GDM1 (cell line): ENCODE measurements around the gene CPSF7.
"Not testable (repeated sequence)": the region's sequence is repeated elsewhere in the genome, so short reads cannot be mapped to it uniquely, and the experiment has no call there.

ENCODE experiments used
- DNase-seq: peaks from one replicate; lab custom pipeline; 2025; lab: John Stamatoyannopoulos, UW

The CPSF7 gene

DNA sequence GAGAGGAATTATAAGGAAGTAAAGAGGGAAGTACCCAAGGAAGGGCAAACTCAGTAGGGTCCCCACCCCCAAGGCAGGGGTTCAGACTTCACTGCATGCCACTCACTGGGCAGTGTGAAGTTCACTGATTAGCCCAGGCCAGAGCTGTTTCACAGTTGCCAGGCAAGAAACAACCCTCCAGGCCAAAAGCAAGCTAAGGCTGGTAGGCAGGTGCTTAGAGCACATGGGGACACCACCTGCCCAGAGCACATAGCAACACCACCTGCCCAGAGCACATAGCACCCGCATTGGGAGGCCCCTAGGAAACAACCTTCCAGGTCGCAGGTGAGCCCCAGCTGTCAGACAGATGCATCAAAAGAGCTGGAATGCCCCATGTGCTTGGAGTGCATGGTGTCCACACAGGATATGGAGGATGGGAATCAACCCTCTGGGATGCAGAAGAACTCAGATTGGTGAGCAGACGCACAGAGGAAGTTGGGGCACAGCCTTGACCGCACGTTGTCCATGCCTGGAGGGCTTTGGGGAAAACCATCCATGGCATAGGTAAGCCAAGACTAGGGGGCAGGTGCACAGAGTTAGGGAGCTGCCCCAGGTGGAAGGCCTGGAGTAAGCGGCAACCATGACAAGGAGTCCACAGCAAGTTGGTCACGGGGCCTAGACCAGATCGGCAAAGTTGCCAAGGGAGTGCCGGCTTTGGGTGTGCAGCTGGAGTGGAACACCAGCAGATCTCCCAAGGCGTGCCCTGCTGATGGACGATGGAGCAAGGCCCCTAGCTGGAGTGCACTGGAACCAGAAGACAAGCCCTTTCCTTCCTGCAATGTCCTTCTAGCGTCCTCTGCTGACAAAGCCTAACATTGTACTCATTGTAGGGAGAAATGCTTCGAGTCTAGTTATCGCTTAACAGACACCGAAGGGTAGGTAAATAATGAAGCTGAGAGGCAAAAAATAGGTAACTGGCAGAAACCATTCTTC is 45.2 kb downstream of the CPSF7 start:
- DNase-seq: no peak

GRCh38 chr11:61383859-61384258 is 45.9 kb downstream of the CPSF7 start:
- DNase-seq: not testable (repeated sequence)

- no peak for DNase-seq
Observed at GRCh38 chr11:61380884-61381283, 48.9 kb downstream of the CPSF7 start.

DNA sequence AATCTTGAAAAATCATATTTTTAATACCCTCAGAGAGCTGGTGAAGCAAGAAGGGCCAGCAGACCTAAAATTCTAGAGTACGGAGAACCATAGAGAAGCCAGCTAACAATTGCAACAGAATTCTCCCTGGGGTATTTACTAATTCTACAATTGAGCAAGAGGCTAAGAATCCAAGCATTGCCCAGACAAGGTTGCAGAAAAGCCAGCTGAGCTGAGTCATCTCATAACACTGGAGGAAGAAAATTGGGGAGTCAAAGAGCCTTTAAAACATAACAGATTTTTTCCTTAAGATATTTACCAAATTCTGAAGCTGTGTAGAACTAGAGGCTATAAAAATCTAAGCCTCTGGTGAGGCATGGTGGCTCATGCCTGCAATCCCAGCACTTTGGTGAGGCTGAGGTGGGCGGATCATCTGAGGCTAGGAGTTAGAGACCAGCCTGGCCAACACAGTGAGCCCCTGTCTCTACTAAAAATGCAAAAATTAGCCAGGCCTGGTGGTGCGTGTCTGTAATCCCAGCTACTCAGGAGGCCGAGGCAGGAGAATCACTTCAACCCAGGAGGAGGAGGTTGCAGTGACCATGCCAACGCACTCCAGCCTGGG is 51.0 kb downstream of the CPSF7 start:
- no peak for DNase-seq

- DNase-seq: no peak
Observed at GRCh38 chr11:61377461-61378160, 52.2 kb downstream of the CPSF7 start.

DNA sequence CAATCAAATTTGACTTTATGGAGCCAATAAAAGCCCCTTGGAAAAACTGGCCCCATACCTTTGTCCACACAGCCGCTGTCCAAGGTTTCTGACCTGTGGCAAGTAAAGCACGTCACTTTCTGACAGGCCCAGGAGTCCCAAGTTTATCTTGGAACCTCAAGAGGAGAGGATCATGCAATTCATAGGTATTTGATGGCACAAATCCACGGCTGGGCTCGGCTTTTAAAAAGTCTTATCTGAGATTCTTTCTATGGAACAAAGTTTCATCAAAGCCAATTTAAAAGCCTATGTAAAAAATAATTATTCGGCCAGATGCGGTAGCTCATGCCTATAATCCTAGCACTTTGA is 54.0 kb downstream of the CPSF7 start:
- no peak for DNase-seq

DNA sequence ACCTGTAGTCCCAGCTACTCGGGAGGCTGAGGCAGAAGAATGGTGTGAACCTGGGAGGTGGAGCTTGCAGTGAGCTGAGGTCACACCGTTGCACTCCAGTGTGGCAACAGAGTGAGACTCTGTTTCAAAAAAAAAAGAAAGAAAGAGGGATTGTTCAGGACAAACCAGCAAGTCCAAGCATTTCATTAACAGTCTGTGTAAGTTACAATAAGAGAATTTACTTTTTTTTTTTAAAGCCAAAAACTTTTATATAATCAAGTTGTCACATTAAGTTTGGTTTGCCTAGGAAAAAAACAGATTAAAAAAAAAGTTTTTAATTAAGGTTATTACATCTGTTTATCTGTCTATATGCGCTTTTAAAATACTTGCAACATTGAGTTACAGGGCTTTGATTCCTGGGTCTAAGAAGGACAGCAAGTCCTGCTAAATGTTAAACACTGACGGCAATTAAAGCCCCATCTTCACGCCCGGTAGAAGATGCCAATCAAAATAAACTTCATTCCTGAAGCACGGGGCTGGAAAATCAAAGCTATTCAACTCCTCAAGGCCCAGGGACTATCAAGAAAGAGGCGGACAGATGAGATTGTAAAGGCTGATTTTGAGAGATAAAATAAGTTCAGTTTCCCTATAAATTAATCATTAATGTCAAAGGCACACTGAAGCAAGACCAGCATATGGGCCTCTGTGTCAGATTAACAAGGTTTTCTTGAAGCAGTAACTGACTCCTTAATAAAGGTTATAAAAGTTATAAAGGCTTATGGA is 56.9 kb downstream of the CPSF7 start:
- DNase-seq: no peak

DNA sequence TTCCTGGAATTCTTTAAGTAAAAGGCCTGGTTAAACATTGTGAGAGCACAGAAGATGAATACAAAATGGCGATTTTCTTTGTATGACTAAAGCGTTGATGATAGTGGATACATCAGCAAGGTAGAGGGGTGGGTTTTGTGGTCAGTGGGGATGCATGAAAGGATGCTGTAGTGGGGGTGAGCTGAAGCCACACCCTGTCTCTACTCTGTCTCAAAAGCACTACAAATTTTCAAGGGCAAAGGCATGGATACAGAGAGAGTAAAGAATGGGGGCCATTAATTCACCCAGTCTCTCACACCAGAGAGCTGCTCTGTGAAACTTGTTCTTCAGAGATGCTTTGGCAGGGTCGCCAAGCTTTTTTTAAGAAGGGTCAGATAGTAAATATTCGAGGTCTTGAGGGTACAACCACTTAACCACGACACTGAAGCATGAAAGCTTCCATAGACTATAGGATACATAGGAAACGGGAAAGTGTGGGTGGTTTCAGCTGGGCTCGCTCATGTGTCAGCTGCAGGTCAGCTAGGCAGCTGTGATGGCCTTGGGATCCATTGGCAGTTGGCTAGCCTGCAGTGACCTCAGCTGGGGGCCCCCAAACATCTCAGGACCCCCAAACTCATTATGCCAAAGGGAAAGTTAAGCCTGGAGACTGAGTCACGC is 59.3 kb downstream of the CPSF7 start:
- DNase-seq: no peak

DNA sequence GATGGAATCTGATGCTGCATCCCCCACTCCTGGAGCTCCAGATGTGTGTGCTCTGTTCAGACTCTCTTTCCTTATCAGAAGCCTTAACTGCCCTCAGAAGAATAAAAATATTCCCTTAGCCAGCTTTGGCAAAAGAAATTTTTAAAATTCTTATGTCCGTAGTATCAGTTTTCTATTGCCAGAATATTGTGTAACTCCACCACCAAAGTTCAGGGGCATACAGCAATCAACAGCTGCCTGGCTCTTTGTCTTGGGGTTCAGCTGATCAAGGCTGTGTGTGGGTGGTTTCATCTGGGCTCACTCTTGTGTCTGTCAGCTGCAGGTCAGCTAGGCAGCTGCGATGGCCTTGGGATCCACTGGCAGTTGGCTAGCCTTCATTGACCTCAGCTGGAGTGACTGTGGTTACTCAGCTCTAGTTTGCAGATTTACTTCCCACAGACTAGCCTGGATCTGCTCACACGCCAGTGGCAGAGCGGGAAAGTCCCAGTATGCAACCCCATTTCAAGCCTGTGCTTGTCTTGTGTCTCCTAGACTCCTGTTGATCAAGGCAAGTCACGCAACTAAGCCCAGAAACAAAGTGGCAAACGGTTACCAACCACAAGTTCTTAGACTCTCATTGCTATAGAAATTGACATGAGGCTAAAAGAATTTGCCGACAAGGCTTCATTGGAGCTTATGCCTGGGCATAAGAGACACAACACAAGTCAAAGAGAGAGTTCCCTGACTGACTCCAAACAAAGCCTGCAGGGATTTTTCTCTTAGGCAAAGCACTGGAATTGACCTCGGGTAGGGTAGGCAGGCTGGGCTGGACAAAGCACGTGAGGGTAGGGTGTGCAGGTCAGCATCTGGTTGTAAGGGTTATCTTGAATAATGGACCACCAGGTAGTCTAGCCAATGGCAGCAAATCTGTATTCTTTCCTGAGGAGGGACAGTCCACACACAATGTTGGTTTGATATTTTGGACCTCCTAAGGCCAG is 60.1 kb downstream of the CPSF7 start:
- no peak for DNase-seq

- DNase-seq: no peak
Observed at GRCh38 chr11:61368646-61369045, 61.1 kb downstream of the CPSF7 start.

GRCh38 chr11:61367406-61367805 is 62.4 kb downstream of the CPSF7 start:
- no peak for DNase-seq

DNA sequence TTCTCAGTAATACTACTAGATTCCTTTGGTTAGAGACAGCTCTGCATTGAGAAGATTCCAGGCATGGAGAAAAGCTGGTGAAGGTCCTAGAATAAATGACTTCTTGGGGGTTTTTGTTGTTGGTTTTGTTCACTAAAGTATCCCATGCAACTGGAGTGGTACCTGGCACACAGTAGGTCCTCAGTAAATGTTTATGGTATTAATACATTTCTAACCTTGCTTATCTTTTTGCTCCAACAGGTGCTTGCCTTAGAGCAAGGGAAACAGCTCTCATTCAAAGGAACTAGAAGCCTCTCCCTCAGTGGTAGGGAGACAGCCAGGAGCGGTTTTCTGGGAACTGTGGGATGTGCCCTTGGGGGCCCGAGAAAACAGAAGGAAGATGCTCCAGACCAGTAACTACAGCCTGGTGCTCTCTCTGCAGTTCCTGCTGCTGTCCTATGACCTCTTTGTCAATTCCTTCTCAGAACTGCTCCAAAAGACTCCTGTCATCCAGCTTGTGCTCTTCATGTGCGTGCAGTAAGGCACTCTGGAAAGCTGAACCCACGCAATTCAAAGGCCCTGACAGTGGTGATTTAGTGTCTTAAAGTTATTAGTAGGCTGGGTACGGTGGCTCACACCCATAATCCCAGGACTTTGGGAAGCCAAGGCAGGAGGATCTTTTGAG is 65.6 kb downstream of the CPSF7 start:
- no peak for DNase-seq

- DNase-seq: peak; percentile 36
Observed at GRCh38 chr11:61362542-61362875, 67.3 kb downstream of the CPSF7 start.

GRCh38 chr11:61361741-61362541 is 67.8 kb downstream of the CPSF7 start, which contains the start of the genes CYB561A3 and TMEM138:
Gene CYB561A3 (minus strand): TSS chr11:61361882. CDS start chr11:61356713, 5,169 bp downstream.
Gene TMEM138 (plus strand): TSS chr11:61362374. CDS start chr11:61364391, 2,017 bp downstream.
- peak; percentile 90 for DNase-seq

DNA sequence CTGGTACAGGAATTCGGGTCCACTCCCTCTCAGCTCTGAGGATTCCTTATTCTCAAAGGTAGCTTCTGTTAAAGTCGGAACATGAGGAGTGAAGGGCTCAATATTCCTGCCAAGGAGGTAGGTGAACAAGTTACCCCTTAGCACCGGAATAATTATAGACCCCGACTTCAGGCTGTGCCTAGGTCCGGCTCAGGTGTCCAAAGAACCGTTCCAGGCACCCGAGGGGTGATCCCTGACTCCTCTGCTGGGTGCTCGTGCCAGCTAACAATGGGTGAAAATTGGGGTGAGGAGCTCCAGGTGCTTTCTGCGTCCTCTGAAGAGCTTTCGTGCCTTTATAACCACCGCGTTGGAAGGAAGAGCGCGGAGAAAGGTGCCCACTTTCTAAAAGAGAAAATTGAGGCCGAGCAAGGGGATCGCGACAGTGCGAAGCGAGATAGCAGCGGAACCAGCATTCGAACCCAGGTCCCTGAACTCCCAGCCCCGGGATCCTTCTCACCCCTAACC is 68.5 kb downstream of the CPSF7 start:
- no peak for DNase-seq

- DNase-seq: no peak
Observed at GRCh38 chr11:61359516-61359915, 70.3 kb downstream of the CPSF7 start.

DNA sequence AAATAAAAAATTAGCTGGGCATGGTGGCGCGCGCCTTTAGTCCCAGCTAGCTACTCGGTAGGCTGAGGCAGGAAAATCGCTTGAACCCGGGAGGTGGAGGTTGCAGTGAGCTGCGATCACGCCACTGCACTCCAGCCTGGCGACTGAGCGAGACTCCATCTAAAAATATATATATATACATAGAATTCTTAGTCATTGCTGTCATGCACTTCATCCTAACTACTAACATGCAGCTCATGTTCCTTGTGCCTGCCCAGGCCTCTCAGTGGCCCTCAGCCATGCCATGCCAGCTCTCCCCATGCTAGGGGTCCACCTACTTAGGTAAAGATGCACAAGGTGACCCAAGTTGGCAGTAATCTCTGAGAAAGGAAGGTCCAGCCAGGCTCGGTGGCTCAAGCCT is 71.2 kb downstream of the CPSF7 start:
- no peak for DNase-seq

GRCh38 chr11:61357894-61358239 is 71.9 kb downstream of the CPSF7 start:
- no peak for DNase-seq
